ENCODE data around the gene ANKRD39. TPM values are rescaled to one million over a fixed set of nuclear protein-coding genes. Genes with fewer than 3 reads are reported as not detected.

The ANKRD39 gene
- total RNA-seq, 1 donor from 2014 or later = 31.9 TPM

- DNase-seq (ENCODE audit: low read depth) = no peak
- no peak overlapping the region for H3K4me3 ChIP-seq (ENCODE audit: low read depth, low read length)
- no peak for TF ChIP-seq CTCF (conservative IDR thresholded peaks at IDR 0.05; ENCODE audit: low read depth, low read length)
These were observed 19.2 kb upstream of the ANKRD39 start for GRCh38 chr2:96877042-96877451.

GRCh38 chr2:96876269-96877041, 18.6 kb upstream of the ANKRD39 start:
- H3K4me3 ChIP-seq (ENCODE audit: low read depth, low read length) = no peak overlapping the region
- no peak for DNase-seq (ENCODE audit: low read depth)
- no peak for TF ChIP-seq CTCF (conservative IDR thresholded peaks at IDR 0.05; ENCODE audit: low read depth, low read length)

- H3K4me3 ChIP-seq (ENCODE audit: low read depth, low read length) = no peak overlapping the region
- DNase-seq (ENCODE audit: low read depth) = no peak
- no peak for TF ChIP-seq CTCF (conservative IDR thresholded peaks at IDR 0.05; ENCODE audit: low read depth, low read length)
These were observed 17.9 kb upstream of the ANKRD39 start for GRCh38 chr2:96875498-96876268.

GRCh38 chr2:96874198-96874831, 16.5 kb upstream of the ANKRD39 start:
- TF ChIP-seq CTCF (conservative IDR thresholded peaks at IDR 0.05; ENCODE audit: low read depth, low read length) = no peak
- H3K4me3 ChIP-seq (ENCODE audit: low read depth, low read length) = no peak overlapping the region
- DNase-seq (ENCODE audit: low read depth) = no peak

- no peak for DNase-seq (ENCODE audit: low read depth)
- TF ChIP-seq CTCF (conservative IDR thresholded peaks at IDR 0.05; ENCODE audit: low read depth, low read length) = no peak
- no peak overlapping the region for H3K4me3 ChIP-seq (ENCODE audit: low read depth, low read length)
These were observed 15.9 kb upstream of the ANKRD39 start for GRCh38 chr2:96873651-96874096.

GRCh38 chr2:96872591-96873349, 15.0 kb upstream of the ANKRD39 start:
- H3K4me3 ChIP-seq (ENCODE audit: low read depth, low read length) = no peak overlapping the region
- no peak for TF ChIP-seq CTCF (conservative IDR thresholded peaks at IDR 0.05; ENCODE audit: low read depth, low read length)
- DNase-seq (ENCODE audit: low read depth) = no peak

Data from epithelial cell of proximal tubule (primary cell).